NCI-H2196 treated with DMSO at 0.1 percent for 48 hours (cell line): ENCODE measurements around the gene GPBP1L1.

Source experiments
- DNase-seq: peaks from one replicate; lab custom pipeline; 2025; ENCODE audit not compliant: unreplicated experiment; lab: John Stamatoyannopoulos, UW

GPBP1L1 gene

DNA sequence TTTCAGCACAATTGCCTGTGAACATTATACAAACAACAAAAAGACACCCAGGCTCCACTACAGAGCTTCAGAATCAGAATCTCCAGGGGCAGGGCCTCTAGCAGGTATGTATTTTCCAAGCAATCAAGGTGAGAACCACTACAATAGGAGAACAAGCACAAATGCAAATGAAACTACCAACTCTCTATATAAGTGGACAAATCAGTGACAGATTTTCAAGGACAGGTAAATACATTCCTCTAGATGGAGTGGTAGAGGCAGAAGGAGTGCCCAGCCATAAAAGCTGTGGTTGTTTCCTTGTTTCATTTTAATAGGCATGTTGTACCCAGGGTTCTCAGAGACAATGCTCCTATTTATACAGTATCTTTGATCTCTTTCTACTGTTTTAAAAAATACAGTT lies 42.4 kb downstream of the GPBP1L1 start:
- peak; percentile 21 for DNase-seq

- DNase-seq, result no peak
Measured at GRCh38 chr1:45643321-45643720, 43.0 kb downstream of the GPBP1L1 start.

DNA sequence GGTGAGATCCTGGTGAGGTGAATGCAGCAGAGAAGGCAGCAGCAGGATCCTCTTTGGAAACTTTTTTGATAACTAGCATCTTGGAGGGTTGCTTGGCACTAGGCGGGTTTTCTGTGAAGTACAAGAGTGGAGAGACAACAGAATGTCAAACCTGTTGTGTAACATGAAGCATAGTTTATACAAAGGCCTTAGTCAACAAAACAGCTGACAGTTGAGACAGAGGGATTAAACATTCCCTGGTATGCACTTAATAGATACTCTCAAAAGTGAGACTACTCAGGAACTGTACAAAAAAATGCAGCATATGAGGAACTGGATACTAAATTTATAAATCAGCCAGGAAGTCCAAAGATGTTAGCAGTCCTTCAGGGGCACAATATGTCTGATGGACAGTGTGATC lies 46.0 kb downstream of the GPBP1L1 start:
- DNase-seq, result no peak

- DNase-seq, result no peak
Measured at GRCh38 chr1:45635211-45635610, 51.1 kb downstream of the GPBP1L1 start.

DNA sequence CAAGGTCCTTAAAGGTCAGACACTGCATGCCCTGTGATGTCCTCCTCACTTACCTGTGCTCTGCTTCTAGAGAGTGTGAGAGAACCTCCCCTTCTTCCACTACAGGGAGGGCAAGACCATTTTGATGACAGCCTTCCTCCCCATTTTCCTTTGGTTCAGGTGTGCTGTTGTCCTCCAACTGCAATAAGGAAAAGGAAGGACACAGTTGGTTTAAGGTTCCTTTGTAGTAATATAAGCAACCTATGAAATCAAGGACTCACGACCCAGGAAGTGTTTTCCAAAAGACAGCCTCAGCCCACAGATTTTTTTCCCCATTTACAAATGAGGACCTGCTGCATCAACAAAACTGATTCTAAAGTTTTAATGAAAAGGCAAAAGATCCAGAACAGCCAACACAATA lies 55.9 kb downstream of the GPBP1L1 start:
- DNase-seq, result no peak

DNA sequence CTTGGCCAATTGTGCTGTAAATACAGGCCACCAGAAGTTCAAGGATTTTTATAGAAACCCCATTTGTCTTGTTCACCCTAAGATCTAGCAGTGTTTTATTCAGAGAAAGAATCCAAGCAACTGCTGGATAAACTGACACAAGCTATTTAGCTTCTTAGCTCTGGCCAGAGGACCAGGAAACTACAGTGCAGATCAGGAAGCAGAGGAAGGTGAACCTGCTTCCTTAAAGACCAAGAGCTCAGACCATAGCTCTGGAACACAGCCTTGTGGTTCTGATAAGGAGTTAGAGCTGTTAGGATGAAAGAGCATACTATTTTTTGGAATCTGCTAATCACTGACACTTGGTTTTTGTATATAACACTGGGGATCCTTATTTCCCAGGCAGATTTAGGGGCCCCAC lies 57.3 kb downstream of the GPBP1L1 start:
- no peak for DNase-seq

GRCh38 chr1:45623972-45624371 lies 62.4 kb downstream of the GPBP1L1 start, which contains the start of gene CCDC17:
Gene CCDC17, minus strand, starts transcription at chr1:45624054. Its CDS starts 145 bp downstream, at chr1:45623909.
- DNase-seq, result no peak

DNA sequence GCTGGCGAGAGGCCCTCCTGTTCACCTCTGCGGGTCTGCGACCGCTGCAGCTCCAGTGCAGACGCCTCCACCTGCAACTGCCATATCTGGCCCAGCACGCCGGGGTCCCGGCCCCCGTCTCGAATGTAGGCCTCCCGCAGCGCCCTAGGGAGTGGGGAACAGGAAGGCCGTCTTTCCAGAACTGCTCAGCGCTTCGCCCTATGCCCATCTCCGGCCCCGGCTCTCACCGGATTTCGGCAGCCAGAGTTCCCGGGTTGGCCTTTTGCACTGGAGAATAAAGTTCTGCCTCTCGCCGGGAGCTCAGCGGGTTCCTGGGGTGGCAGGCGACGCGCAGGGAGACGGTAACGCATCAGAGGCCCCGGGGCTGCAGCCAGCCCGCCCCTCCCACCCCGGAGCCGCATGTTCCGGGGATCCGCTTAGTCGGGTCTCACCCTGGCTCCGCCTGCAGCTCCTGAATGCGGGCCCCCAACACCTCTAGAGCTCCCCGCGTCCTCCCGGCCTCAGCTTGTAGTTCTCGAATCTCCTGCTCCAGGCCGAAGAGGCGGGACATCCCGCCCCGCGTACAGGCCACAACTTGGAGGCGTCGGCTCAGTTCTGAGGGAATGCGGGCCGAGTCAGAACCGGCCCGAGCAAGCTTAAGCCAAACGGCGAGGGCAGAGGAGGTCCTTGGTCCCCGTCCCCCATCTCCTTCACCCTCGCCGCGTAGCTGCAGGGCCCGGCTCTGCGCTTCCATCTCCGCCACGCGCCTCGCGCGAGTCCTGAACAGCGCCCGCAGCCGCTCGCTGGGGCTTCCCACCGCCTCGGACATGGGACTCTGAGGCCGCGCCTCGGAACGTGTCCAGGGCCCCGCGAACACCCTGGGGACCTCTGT lies 63.6 kb downstream of the GPBP1L1 start:
- no peak for DNase-seq

DNA sequence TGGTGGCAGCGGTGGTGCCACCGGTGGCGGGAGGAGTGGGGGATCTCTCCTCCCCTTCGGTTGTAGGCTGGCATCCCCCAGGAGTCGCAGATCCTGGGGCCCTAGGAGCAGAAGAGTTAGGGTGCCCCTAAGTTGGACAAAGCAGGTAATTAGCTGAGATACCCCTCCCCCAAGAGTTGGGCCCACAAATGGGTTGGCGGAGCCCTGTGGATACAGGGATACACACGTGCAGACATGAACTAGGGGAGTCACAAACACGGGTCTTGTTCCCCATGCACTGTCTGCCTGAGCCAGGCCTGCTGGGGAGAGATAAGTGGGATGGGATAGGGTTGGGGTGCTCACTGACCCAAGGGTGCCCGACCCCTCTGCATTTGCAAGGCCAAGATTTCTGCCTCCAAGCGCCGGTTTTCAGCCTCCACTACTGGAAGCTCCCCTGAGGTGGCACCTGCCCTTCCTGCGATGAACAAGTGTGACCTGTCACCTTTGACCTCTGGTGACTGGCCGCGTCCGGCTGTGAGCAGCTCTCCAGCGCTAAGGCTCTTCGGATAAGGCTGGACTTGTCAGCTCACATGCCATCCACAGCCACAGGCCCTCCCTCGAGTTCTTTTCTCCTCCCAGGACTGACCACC lies 64.3 kb downstream of the GPBP1L1 start:
- no peak for DNase-seq

- no peak for DNase-seq
Measured at GRCh38 chr1:45621501-45621836, 64.9 kb downstream of the GPBP1L1 start.

DNA sequence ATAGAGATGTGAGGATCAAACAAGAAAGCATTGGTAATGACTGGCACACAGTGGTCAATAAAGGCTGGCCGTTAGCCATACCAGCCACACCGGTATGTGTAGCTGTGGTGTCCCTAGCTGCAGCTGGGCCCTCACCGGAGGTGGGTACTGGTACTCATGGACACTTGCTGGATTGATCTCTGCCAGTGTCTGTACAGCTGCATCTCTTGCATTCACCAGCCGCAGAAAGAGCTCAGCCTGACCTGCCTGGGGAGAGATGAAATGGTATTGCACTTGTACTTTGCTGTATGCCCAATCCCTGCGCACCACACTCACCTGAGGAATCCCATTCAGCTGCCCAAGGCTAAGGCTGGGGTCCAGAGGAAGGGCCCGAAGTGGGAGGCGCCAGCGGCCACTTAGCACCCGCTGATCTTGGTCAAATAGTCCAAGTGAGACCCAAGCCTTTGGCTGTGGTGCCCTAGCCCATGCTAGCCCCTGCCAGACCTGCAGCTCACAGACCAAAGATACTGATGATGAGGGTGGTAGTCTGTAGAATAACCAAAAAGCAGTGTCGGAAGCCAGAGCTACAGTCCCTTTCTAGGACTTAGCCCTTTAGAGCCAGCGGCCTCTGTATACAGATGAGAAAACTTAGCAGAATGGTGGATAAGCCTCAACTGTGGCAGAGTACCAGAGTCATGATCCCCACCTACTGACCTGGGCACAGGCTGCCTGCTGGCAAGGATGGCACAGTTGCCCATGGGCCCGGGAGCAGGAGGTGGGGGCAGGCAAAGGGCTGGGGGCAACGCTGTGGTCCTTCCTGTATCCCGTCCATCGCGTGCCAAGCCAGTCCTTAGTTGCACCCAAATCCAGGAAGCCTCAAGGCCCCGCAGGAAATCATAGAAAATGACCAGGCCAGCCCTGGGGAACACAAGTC lies 65.5 kb downstream of the GPBP1L1 start:
- DNase-seq, result no peak

DNA sequence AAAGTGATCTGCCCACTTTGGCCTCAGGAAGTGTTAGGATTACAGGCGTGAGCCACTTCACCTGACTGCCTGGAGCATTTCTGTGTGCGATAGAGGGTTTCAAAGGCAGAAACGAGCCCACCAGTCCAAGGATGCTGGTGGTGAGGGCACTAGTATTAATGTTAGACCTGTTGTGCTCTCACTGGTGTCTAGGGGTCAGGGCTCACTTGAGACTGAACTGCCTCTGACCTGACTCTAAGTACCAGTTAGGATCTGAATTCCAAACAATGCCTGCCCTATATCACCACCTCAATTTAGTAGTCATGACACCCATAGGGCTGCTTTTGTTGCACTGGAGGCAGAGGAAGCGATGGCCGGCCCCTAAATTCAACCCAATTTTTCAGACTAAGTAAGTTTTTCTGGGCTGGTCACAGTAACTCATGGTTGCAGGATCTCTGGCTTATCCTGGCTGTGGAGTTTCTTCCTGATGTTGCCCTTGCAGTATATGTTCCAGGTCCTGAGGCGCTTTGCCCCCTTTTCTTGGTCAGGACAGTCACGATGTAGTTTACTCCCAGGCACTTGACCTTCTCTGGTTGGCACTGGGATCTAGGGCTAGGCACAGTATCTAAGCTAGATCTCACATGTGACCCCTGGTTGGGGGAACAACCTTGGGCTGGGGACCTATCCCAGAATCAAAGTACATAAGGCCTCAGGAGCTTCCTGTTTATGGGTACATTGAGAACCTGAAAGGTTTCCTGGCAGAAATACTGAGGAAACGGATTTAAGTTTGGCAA lies 67.0 kb downstream of the GPBP1L1 start:
- no peak for DNase-seq

- no peak for DNase-seq
Measured at GRCh38 chr1:45617618-45618017, 68.7 kb downstream of the GPBP1L1 start.

GRCh38 chr1:45615885-45616284 lies 70.4 kb downstream of the GPBP1L1 start:
- no peak for DNase-seq

GRCh38 chr1:45612941-45613579 lies 73.3 kb downstream of the GPBP1L1 start:
- DNase-seq, result no peak

GRCh38 chr1:45610589-45611226 lies 75.6 kb downstream of the GPBP1L1 start:
- DNase-seq, result no peak

DNA sequence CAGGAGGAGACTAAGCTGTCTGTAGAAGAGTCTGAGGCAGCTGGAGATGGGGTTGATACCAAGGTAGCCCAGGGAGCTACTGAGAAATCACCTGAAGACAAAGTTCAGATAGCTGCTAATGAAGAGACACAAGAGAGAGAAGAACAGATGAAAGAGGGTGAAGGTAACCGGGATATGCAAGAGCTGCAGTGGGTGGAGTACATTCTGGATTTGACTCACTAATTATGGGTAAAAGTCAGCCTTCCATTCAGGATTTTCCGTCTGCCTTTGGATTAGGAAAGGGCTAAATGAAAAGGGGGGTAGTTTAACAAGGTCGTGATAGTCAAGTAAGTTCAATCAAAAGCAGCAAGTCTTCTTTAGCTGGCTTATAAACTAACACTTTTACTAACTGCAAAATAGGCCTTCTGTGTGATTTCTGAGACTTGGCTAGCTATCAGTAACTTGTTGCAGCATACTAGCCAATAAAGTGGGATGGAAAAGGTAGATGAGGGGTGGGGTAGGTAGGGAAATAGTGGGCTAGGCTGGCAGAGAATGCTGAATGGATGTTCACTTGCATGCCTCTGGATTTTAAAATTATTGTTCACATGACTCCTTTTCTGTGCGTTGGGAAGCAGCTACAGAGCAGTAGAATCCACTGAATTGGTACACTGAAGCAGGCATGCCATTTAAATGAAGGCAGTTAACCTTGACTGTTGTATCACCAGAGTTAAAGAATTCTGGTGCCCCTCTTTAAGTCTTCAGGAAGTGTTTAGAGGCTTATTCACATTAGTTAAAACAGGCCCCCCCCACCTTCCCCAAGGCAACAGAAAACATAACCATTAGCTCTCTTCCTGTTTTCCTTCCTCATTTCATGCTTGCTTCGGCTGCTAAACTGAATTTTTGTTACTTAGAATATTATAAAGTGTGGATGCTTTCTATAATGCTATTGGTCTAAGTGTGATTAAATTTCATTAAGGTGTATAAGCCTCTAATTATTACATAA lies 77.9 kb downstream of the GPBP1L1 start:
- no peak for DNase-seq

GRCh38 chr1:45607404-45608074 lies 78.8 kb downstream of the GPBP1L1 start:
- DNase-seq, result no peak
